GM12891 (cell line): ENCODE results near the gene LRMDA.

Source experiments
- PAX5 ChIP-seq: IDR thresholded peaks from 2 replicates; pipeline ENCODE4 v1.6.1; 2011; ENCODE audit warnings: low read length, moderate library complexity, mild to moderate bottlenecking; ENCODE audit not compliant: insufficient read depth, severe bottlenecking
- POLR2A ChIP-seq: IDR thresholded peaks from 2 replicates; pipeline ENCODE4 v1.6.1; 2011; ENCODE audit warnings: low read depth, low read length, control low read depth
- POLR2AphosphoS5 ChIP-seq: IDR thresholded peaks from 2 replicates; pipeline ENCODE4 v1.6.1; 2011; ENCODE audit warnings: low read depth, low read length, control low read depth
- SPI1 ChIP-seq: IDR thresholded peaks from 2 replicates; pipeline ENCODE4 v1.6.1; 2011; ENCODE audit warnings: low read depth, low read length, control low read depth
- TAF1 ChIP-seq: IDR thresholded peaks from 2 replicates; pipeline ENCODE4 v1.6.1; 2011; ENCODE audit warnings: low read depth, low read length, control low read depth

DNA sequence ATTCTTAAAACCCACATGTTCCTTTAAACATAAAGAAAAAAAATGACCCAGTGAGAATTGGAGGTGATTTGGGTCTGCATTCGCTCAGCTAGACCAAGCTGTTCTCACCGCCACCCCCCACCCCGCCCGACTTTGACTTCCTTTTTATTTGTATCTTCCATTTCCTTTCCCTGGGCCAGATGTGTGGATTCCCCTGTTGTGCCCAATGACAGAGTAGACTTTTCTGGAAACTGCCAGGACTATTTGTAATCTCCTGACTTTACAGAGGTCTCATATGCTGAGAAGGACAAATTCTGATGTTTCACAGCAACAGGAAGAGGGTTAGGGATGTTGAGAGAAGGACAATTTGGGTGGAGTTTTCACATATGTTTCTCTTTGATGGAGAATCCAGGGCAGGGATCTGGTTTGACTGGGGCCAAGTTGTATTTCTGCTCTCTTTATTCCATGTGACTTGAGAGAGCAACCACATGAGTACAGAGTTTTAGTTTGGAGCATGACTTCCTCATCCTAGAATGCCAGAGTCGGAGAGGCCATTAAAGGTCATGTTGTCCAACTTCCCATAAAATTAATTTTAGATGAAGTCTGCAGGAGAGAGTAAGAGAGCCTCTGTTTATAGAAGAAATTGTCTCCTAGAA lies 1023.2 kb downstream of the LRMDA start:
- TF ChIP-seq POLR2A (no peak), POLR2AphosphoS5 (no peak), TAF1 (no peak), SPI1 (no peak), PAX5 (no peak)
